Liver (tissue), 2 donors: ENCODE results near the gene PLA2G4B.

Experiments used
- CTCF ChIP-seq: fragments of 150-350 bp; IDR thresholded peaks from 2 replicates; pipeline ENCODE4 v1.5.1; 2017; ENCODE audit warnings: improper control_type of control experiment, low read depth, low read length; ENCODE audit not compliant: missing input control
- FOXA1 ChIP-seq: IDR thresholded peaks from 2 replicates; pipeline ENCODE4 v1.6.1; 2016; ENCODE audit warnings: antibody characterized with exemption
- MAX ChIP-seq: IDR thresholded peaks from 2 replicates; pipeline ENCODE4 v1.6.1; 2016; ENCODE audit warnings: antibody characterized with exemption
- YY1 ChIP-seq: IDR thresholded peaks from 2 replicates; pipeline ENCODE4 v1.6.1; 2016; ENCODE audit warnings: antibody characterized with exemption, mild to moderate bottlenecking
- donor health status: healthy.

DNA sequence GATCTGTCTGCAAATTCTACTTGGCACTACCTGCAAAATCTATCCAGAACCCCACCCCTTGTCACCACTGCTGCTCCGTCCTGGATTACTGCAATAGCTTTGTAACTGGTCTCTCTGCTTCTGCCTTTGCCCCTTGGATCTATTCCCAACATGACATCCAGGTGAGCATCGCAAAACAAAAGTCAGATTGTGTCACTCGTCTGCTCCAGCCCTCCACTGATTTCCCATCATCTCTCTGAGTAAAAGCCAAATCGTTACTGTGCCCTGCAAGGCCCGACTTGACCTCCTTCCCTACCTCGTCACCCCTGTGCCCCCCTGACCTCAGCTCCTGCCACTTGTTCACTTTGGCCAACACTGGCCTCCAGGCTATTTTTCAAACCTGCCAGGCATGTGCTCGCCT, 45.8 kb downstream of the PLA2G4B start:
- TF ChIP-seq CTCF (no peak), YY1 (peak; percentile 66), MAX (no peak), FOXA1 (peak; percentile 73)
